Testis (tissue), 3 donors: ENCODE measurements around the gene VEZT. TPM values are rescaled to one million over a fixed set of nuclear protein-coding genes. Genes with fewer than 3 reads are reported as not detected.
A peak's percentile ranks its signal among the peaks of the same experiment; 100 is the strongest.
"Not testable (repeated sequence)": the region's sequence is repeated elsewhere in the genome, so short reads cannot be mapped to it uniquely, and the experiment has no call there.

Experiments
- DNase-seq: peaks from one replicate; pipeline ENCODE4 v3.0.0-alpha.2; 2019
- H3K27ac ChIP-seq, 2 donors: fragments of 200-600 bp; sonication (generic); one replicate each; pipeline ENCODE4 v1.5.1; 2019
- H3K27me3 ChIP-seq: fragments of 200-600 bp; sonication (generic); one replicate; pipeline ENCODE4 v1.5.1; 2019
- H3K36me3 ChIP-seq: fragments of 200-600 bp; sonication (generic); one replicate; pipeline ENCODE4 v1.5.1; 2017; ENCODE audit warnings: low read depth; ENCODE audit errors: missing control alignments
- H3K4me1 ChIP-seq: fragments of 200-600 bp; sonication (generic); one replicate; pipeline ENCODE4 v1.5.1; 2019
- H3K4me3 ChIP-seq, 2 donors: fragments of 200-600 bp; sonication (generic); one replicate each; pipeline ENCODE4 v1.5.1; 2017 to 2019
- H3K9me3 ChIP-seq: fragments of 200-600 bp; sonication (generic); one replicate; pipeline ENCODE4 v1.5.1; 2017
- CTCF ChIP-seq, 3 experiments: fragments of 450-650 bp in 2 of 3; fragments of 200-600 bp in 1 of 3; sonication (generic) in 1 of 3; IDR thresholded peaks; one replicate each; pipeline ENCODE4 v1.5.1; 2016 to 2019; ENCODE audit warnings: antibody characterized with exemption in 3 of 3, mild to moderate bottlenecking in 2 of 3, moderate library complexity in 1 of 3
- POLR2A ChIP-seq: fragments of 450-650 bp; IDR thresholded peaks from one replicate; pipeline ENCODE4 v1.6.1; 2017; ENCODE audit warnings: antibody characterized with exemption, mild to moderate bottlenecking, moderate library complexity
- WGBS, 2 donors: methylation state at CpG; one replicate each; pipeline ENCODE4 v1.1.5; 2018; 5-methylcytosine and 5-hydroxymethylcytosine counted together
- intact Hi-C: fragments of 100-400 bp; cut with DNase I; formaldehyde crosslinking; loops from one replicate; pipeline ENCODE4 v1.15.1; 2023; ENCODE audit warnings: low total_unique reads
- polyA plus RNA-seq: library from polyadenylated mRNA; stranded (reverse); fragments of 350-450 nt; fragmentation: Illumina TruSeq; extraction: RNeasy Lipid Tissue Mini Kit (QIAGEN cat#74804); gene quantifications from one replicate; pipeline ENCODE4 v1.2.3, GENCODE V29; 2014; ENCODE audit warnings: low read depth, low replicate concordance; ENCODE audit not compliant: insufficient read depth
- total RNA-seq, 2 donors: library from RNA; depleted of rRNA; stranded (reverse); fragments of >200 nt; gene quantifications; one replicate each; pipeline ENCODE4 v1.2.3, GENCODE V29; 2016

Gene VEZT
- total and polyA plus RNA-seq, 3 donors from 2014 or later, result 31.7 to 112 (median 94.6) TPM

GRCh38 chr12:95300286-95300685, 82.7 kb downstream of the VEZT start:
- no peaks in the 10 kb centered on the region for H3K9me3 ChIP-seq
- no peaks in the 10 kb centered on the region for H3K36me3 ChIP-seq
- no peak overlapping the region for H3K4me3 ChIP-seq
- H3K27me3 ChIP-seq, result no peaks in the 10 kb centered on the region
- intact Hi-C loops, result no loop called here
- no peak overlapping the region for H3K27ac ChIP-seq
- 88 to 89% methylated on average over 2 of the region's 2 CpGs for WGBS, 2 donors
- no peak for TF ChIP-seq CTCF (IDR thresholded peaks at IDR 0.05)
- TF ChIP-seq POLR2A, result no peak
- DNase-seq, result no peak
- H3K4me1 ChIP-seq, result no peaks in the 10 kb centered on the region

GRCh38 chr12:95303476-95303875, 85.9 kb downstream of the VEZT start:
- H3K27me3 ChIP-seq, result no peaks in the 10 kb centered on the region
- H3K4me3 ChIP-seq, result no peak overlapping the region
- TF ChIP-seq POLR2A (no peak), CTCF (IDR thresholded peaks at IDR 0.05) (no peak)
- WGBS, 2 donors, result 92 to 93% methylated on average over 1 of the region's 1 CpG
- no peaks in the 10 kb centered on the region for H3K4me1 ChIP-seq
- no peak for DNase-seq
- intact Hi-C loops, result no loop called here
- H3K27ac ChIP-seq, result no peak overlapping the region
- H3K36me3 ChIP-seq, result no peaks in the 10 kb centered on the region
- no peaks in the 10 kb centered on the region for H3K9me3 ChIP-seq

- Histone ChIP-seq H3K36me3 (no peaks in the 10 kb centered on the region), H3K4me1 (no peaks in the 10 kb centered on the region), H3K27me3 (no peaks in the 10 kb centered on the region), H3K9me3 (no peaks in the 10 kb centered on the region), H3K4me3 (no peak overlapping the region), H3K27ac (no peak overlapping the region)
- TF ChIP-seq CTCF (IDR thresholded peaks at IDR 0.05), result no peak
- no peak for TF ChIP-seq POLR2A
- 78 to 79% methylated on average over 3 of the region's 3 CpGs for WGBS, 2 donors
- intact Hi-C loops, result no loop called here
- no peak for DNase-seq
Measured at GRCh38 chr12:95304673-95305198, 87.1 kb downstream of the VEZT start.

- Histone ChIP-seq H3K27me3 (no peaks in the 10 kb centered on the region), H3K27ac (peak overlapping the region; percentile 15 to 55), H3K36me3 (no peaks in the 10 kb centered on the region), H3K9me3 (no peaks in the 10 kb centered on the region), H3K4me1 (peaks cover 8% of the 10 kb centered on the region), H3K4me3 (no peak overlapping the region)
- DNase-seq, result no peak
- no peak for TF ChIP-seq CTCF (IDR thresholded peaks at IDR 0.05)
- TF ChIP-seq POLR2A, result no peak
- 66 to 80% methylated on average over 1 of the region's 1 CpG for WGBS, 2 donors
- intact Hi-C loops, result no loop called here
Measured at GRCh38 chr12:95312656-95313055, 95.0 kb downstream of the VEZT start.

GRCh38 chr12:95314756-95315155, 97.1 kb downstream of the VEZT start:
- H3K27ac ChIP-seq, H3K27me3 ChIP-seq, intact Hi-C loops, H3K9me3 ChIP-seq, H3K36me3 ChIP-seq, H3K4me3 ChIP-seq, DNase-seq, H3K4me1 ChIP-seq: not testable (repeated sequence)
- WGBS, 2 donors, result 87 to 94% methylated on average over 5 to 6 of the region's 6 CpGs
